Loucy (cell line): ENCODE results near the gene LRRC15.

Source experiments
- H2AFZ ChIP-seq: fragments of 200-600 bp; sonication (generic); 2 replicates; pipeline ENCODE4 v1.6.0; 2016; ENCODE audit warnings: antibody characterized with exemption, mild to moderate bottlenecking, low read length, moderate library complexity
- H3F3A ChIP-seq: fragments of 200-600 bp; 2 replicates; pipeline ENCODE4 v1.6.0; 2016; ENCODE audit warnings: antibody characterized with exemption, low read depth, mild to moderate bottlenecking
- H3K27me3 ChIP-seq: fragments of 200-600 bp; sonication (generic); 2 replicates; pipeline ENCODE4 v1.6.1; 2014; ENCODE audit warnings: low read length, mild to moderate bottlenecking; ENCODE audit not compliant: insufficient read depth, poor library complexity, severe bottlenecking
- H3K36me3 ChIP-seq: fragments of 200-600 bp; sonication (generic); 2 replicates; pipeline ENCODE4 v1.6.1; 2016; ENCODE audit warnings: low read length; ENCODE audit not compliant: insufficient read depth
- H3K4me1 ChIP-seq: fragments of 200-600 bp; sonication (generic); 2 replicates; pipeline ENCODE4 v1.5.1; 2014; ENCODE audit warnings: low read length, mild to moderate bottlenecking; ENCODE audit not compliant: insufficient read depth, poor library complexity, severe bottlenecking
- H3K4me2 ChIP-seq: fragments of 200-600 bp; sonication (generic); 2 replicates; pipeline ENCODE4 v1.6.0; 2014; ENCODE audit warnings: antibody characterized with exemption, low read length, low read depth, mild to moderate bottlenecking; ENCODE audit not compliant: poor library complexity, severe bottlenecking
- H3K4me3 ChIP-seq: fragments of 200-600 bp; sonication (generic); 2 replicates; pipeline ENCODE4 v1.5.1; 2014; ENCODE audit warnings: low read length, mild to moderate bottlenecking, mixed read lengths; ENCODE audit not compliant: poor library complexity, severe bottlenecking
- H3K79me2 ChIP-seq: fragments of 200-600 bp; sonication (generic); 2 replicates; pipeline ENCODE4 v1.6.1; 2014; ENCODE audit warnings: low read length; ENCODE audit not compliant: insufficient read depth
- H3K9ac ChIP-seq: fragments of 200-600 bp; sonication (generic); 2 replicates; pipeline ENCODE4 v1.6.0; 2014; ENCODE audit warnings: mild to moderate bottlenecking, low read depth, low read length, moderate library complexity; ENCODE audit not compliant: poor library complexity, severe bottlenecking
- H3K9me2 ChIP-seq: fragments of 200-600 bp; sonication (generic); replicated peaks from 2 replicates; pipeline ENCODE4 v1.6.1; 2016; ENCODE audit warnings: low read depth, low read length, mixed read lengths
- H3K9me3 ChIP-seq: fragments of 200-600 bp; sonication (generic); 2 replicates; pipeline ENCODE4 v1.6.1; 2014; ENCODE audit warnings: mild to moderate bottlenecking, antibody characterized with exemption, low read length, low read depth; ENCODE audit not compliant: insufficient read depth
- H4K20me1 ChIP-seq: fragments of 200-600 bp; sonication (generic); 2 replicates; pipeline ENCODE4 v1.6.0; 2014; ENCODE audit warnings: antibody characterized with exemption, low read length, mild to moderate bottlenecking; ENCODE audit not compliant: insufficient read depth, poor library complexity, severe bottlenecking
- CTCF ChIP-seq: fragments of 200-600 bp; sonication (generic); conservative IDR thresholded peaks from 2 replicates; pipeline ENCODE4 v1.5.1; 2014; ENCODE audit warnings: mild to moderate bottlenecking, antibody characterized with exemption, low read length
- EZH2phosphoT487 ChIP-seq: fragments of 200-600 bp; IDR thresholded peaks from 2 replicates; pipeline ENCODE4 v1.6.1; 2018; ENCODE audit warnings: antibody characterized with exemption, mild to moderate bottlenecking, moderate library complexity, borderline replicate concordance

The LRRC15 gene

DNA sequence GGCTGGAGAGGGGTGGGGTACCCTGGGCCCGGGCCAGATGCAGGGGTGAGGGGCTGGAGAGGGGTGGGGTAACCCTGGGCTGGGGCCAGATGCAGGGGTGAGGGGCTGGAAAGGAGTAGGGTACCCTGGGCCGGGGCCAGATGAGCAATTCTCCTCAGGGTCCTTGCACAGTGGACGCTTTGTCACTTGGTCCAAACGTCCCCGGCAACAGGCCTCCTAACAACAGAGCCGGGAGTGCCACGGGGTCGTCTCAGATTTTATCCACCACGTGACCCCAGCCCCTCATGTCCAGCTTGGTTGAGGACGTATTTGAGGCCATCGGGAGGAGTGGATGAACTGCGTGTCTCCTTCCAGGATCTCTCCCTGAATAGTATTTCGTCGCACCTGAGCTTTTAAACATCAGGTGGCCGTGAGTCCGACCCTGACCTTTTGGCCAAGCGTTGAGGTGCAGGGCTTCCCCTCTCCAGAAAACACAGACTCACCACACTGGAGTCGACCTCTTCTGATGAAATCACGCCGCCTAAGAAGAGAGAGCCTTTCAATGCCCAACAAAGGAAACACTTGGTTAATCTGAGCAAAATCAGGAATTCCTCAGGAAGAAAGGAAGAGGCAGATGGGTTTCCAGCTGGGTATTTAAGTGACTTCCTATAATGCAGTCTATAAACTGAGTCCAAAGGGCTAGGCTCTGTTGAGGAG, 12.8 kb upstream of the LRRC15 start:
- TF ChIP-seq CTCF (no peak), EZH2phosphoT487 (no peak)
- Histone ChIP-seq H3K9ac (no peak overlapping the region), H3K4me1 (peaks cover 2% of the 10 kb centered on the region), H4K20me1 (no peaks in the 10 kb centered on the region), H2AFZ (no peak overlapping the region), H3K9me2 (no peaks in the 10 kb centered on the region), H3K36me3 (no peaks in the 10 kb centered on the region), H3K79me2 (no peaks in the 10 kb centered on the region), H3K4me2 (no peak overlapping the region), H3K9me3 (no peaks in the 10 kb centered on the region), H3K27me3 (no peaks in the 10 kb centered on the region), H3K4me3 (no peak overlapping the region), H3F3A (no peaks in the 10 kb centered on the region)

- no peaks in the 10 kb centered on the region for H3F3A ChIP-seq
- H3K9ac ChIP-seq: no peak overlapping the region
- no peak overlapping the region for H3K4me3 ChIP-seq
- no peak for TF ChIP-seq EZH2phosphoT487
- H3K4me2 ChIP-seq: no peak overlapping the region
- H3K9me3 ChIP-seq: no peaks in the 10 kb centered on the region
- no peaks in the 10 kb centered on the region for H4K20me1 ChIP-seq
- H3K9me2 ChIP-seq: no peaks in the 10 kb centered on the region
- H3K27me3 ChIP-seq: no peaks in the 10 kb centered on the region
- H3K4me1 ChIP-seq: peaks cover 2% of the 10 kb centered on the region
- H2AFZ ChIP-seq: no peak overlapping the region
- no peaks in the 10 kb centered on the region for H3K36me3 ChIP-seq
- H3K79me2 ChIP-seq: no peaks in the 10 kb centered on the region
These were observed 11.9 kb upstream of the LRRC15 start for GRCh38 chr3:194381460-194381875.

- Histone ChIP-seq H3K79me2 (no peaks in the 10 kb centered on the region), H4K20me1 (no peaks in the 10 kb centered on the region), H3K4me2 (no peak overlapping the region), H3K4me1 (no peaks in the 10 kb centered on the region), H3K4me3 (no peak overlapping the region), H3K27me3 (no peaks in the 10 kb centered on the region), H3K36me3 (no peaks in the 10 kb centered on the region), H2AFZ (no peak overlapping the region), H3F3A (no peaks in the 10 kb centered on the region), H3K9ac (no peak overlapping the region), H3K9me3 (no peaks in the 10 kb centered on the region), H3K9me2 (no peaks in the 10 kb centered on the region)
- TF ChIP-seq EZH2phosphoT487: no peak
- no peak for TF ChIP-seq CTCF
These were observed 10.8 kb upstream of the LRRC15 start for GRCh38 chr3:194380326-194380725.

DNA sequence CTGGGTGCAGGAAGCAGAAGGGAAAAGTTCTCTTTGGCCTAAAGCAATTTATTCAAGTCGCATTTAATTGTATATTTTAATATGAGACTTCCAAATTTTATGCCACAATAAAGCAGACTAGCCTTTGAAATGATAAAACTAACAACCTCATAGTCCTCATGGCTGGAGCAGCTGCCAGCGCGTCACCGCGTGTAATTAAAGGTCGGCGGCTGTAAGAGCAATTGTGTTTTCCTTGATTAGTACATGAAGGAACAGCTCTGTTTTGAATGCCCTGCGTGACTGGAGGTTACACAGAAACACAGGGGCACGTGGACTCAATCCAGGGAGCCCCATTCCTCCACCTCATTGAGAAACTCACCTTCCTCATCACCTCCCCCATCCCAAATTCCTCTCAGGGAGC, 10.1 kb upstream of the LRRC15 start:
- Histone ChIP-seq H3K4me2 (no peak overlapping the region), H4K20me1 (no peaks in the 10 kb centered on the region), H3K9me2 (no peaks in the 10 kb centered on the region), H3K27me3 (no peaks in the 10 kb centered on the region), H3K4me3 (no peak overlapping the region), H3K79me2 (no peaks in the 10 kb centered on the region), H2AFZ (no peak overlapping the region), H3F3A (no peaks in the 10 kb centered on the region), H3K9ac (no peak overlapping the region), H3K9me3 (no peaks in the 10 kb centered on the region), H3K36me3 (no peaks in the 10 kb centered on the region), H3K4me1 (no peaks in the 10 kb centered on the region)
- TF ChIP-seq CTCF: no peak
- no peak for TF ChIP-seq EZH2phosphoT487
